Measurements from ENCODE around the gene ST6GAL1.
"Not testable (repeated sequence)": the region's sequence is repeated elsewhere in the genome, so short reads cannot be mapped to it uniquely, and the experiment has no call there.

DNA sequence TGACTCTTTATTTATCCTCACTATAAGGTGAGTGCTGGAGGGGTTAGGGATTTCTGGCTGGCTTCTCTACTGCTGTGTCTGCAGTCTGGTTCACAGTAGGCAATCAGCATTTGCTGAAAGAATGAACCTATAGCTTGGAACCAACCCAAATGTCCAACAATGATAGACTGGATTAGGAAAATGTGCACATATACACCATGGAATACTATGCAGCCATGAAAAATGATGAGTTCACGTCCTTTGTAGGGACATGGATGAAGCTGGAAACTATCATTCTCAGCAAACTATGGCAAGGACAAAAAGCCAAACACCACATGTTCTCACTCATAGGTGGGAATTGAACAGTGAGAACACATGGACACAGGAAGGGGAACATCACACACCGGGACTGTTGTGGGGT, 93.0 kb downstream of the ST6GAL1 start:
- TF ChIP-seq POLR2A (IDR thresholded peaks at IDR 0.05; ENCODE audit: borderline replicate concordance, extremely low read depth, insufficient read depth, insufficient read length), result not testable (repeated sequence)
- TF ChIP-seq, protein P1, sequence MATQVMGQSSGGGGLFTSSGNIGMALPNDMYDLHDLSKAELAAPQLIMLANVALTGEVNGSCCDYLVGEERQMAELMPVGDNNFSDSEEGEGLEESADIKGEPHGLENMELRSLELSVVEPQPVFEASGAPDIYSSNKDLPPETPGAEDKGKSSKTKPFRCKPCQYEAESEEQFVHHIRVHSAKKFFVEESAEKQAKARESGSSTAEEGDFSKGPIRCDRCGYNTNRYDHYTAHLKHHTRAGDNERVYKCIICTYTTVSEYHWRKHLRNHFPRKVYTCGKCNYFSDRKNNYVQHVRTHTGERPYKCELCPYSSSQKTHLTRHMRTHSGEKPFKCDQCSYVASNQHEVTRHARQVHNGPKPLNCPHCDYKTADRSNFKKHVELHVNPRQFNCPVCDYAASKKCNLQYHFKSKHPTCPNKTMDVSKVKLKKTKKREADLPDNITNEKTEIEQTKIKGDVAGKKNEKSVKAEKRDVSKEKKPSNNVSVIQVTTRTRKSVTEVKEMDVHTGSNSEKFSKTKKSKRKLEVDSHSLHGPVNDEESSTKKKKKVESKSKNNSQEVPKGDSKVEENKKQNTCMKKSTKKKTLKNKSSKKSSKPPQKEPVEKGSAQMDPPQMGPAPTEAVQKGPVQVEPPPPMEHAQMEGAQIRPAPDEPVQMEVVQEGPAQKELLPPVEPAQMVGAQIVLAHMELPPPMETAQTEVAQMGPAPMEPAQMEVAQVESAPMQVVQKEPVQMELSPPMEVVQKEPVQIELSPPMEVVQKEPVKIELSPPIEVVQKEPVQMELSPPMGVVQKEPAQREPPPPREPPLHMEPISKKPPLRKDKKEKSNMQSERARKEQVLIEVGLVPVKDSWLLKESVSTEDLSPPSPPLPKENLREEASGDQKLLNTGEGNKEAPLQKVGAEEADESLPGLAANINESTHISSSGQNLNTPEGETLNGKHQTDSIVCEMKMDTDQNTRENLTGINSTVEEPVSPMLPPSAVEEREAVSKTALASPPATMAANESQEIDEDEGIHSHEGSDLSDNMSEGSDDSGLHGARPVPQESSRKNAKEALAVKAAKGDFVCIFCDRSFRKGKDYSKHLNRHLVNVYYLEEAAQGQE (IDR thresholded peaks at IDR 0.05; ENCODE audit: low read depth), result not testable (repeated sequence)

All from HCT116 (cell line).